Measurements from ENCODE around the gene PI4KA. TPM values are rescaled to one million over a fixed set of nuclear protein-coding genes. Genes with fewer than 3 reads are reported as not detected.

The PI4KA gene
- polyA plus RNA-seq, 1 donor from 2014 or later = 42.2 TPM

DNA sequence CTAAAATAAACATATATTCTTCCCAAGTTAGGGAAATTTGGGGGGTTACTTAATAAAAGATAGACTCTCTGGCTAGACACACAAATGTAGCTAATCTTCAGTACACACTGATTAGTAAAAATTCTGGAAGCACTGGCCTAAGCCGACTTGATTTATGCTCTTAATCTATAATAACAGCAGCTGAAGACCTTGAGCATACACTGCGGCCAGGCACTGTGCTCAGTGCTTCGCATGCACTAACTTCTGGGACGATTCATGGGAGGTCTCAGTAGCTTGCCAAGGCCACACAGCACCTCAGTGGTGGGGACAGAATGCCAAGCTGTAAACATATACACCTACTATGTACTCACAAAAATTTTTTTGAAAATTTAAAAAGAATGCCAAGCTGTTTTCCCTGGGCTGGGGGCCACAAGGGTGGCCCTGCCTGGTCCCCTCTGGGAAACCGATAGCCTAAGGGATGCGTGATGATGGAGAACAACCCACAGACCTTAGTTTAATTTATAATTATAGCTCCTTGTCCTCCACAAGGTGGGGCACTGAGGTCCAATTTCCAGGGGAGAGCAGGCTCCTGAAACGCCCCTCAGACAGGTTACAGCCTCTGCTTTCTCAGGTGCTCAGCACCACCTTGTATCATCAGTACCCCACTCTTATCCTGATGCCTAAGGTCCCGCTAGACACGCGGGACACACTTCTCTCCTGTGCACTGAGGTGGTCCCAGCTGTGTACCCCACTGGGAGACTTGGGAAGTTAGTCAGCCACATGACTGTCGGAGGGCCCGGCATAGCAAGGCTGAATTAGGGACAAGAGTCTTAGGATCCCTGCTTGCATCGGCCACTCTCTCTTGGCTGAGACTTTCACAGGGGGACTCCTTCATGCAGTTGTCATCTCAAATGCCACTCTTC is 64.6 kb downstream of the PI4KA start:
- Histone ChIP-seq H4K20me1 (ENCODE audit: insufficient read depth) (no peaks in the 10 kb centered on the region), H3K9me2 (ENCODE audit: insufficient read depth, low read length) (no peaks in the 10 kb centered on the region), H3K36me3 (ENCODE audit: insufficient read depth, low read length) (no peaks in the 10 kb centered on the region), H3K9me3 (ENCODE audit: low read length) (no peaks in the 10 kb centered on the region), H3K79me2 (replicated peaks; ENCODE audit: insufficient read depth, low read length) (no peaks in the 10 kb centered on the region), H3K27me3 (ENCODE audit: insufficient read depth, low read depth, low read length) (no peaks in the 10 kb centered on the region), H3K4me2 (ENCODE audit: low read length) (no peak overlapping the region), H3F3A (ENCODE audit: insufficient read depth, low read length, poor library complexity, severe bottlenecking) (no peaks in the 10 kb centered on the region), H3K9ac (ENCODE audit: low read length) (no peak overlapping the region), H3K27ac (ENCODE audit: low read length) (no peak overlapping the region), H3K4me3 (ENCODE audit: low read length) (no peak overlapping the region), H2AFZ (ENCODE audit: low read depth, low read length) (no peak overlapping the region)
- no peak for TF ChIP-seq EZH2 (IDR thresholded peaks at IDR 0.05; ENCODE audit: borderline replicate concordance, insufficient read depth, low read length, poor library complexity, severe bottlenecking)

DNA sequence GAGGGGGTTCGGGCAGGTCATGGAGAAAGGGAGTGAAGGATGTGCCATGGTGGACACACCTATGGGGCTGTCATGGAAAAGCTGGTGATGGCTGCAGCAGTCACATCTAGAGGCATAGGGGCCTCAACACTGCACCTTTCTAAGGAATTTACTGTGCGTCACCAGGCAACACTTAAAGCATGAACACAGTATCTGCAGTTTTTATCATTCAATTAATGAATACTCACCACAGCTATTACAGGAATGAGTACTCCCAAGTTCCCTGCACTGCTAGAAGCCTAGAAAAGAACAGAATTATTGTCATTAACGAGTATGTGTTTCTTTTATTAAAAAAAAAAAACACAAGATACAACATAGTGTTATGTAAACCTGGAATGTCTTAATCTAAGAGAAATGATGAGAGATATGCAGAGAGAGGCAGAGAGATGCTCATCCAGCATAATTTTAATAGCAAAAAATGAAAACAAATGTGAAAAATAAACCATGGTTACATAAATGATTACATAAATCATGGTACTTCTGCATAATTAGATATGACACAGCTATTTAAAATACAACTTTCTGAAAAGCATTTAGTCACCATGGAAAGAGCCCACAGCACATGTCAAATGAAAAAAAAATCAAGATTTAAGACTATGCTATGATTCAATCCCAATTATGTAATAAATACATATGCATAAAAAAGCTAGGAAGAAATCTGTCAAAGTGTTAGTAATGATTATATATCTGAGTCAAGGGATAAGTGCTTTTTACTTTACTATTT is 65.5 kb downstream of the PI4KA start:
- Histone ChIP-seq H3K4me2 (ENCODE audit: low read length) (no peak overlapping the region), H4K20me1 (ENCODE audit: insufficient read depth) (no peaks in the 10 kb centered on the region), H3K27ac (ENCODE audit: low read length) (no peak overlapping the region), H3K9ac (ENCODE audit: low read length) (no peak overlapping the region), H3K4me3 (ENCODE audit: low read length) (no peak overlapping the region), H3K9me2 (ENCODE audit: insufficient read depth, low read length) (no peaks in the 10 kb centered on the region), H3K27me3 (ENCODE audit: insufficient read depth, low read depth, low read length) (no peaks in the 10 kb centered on the region), H3K36me3 (ENCODE audit: insufficient read depth, low read length) (no peaks in the 10 kb centered on the region), H3K79me2 (replicated peaks; ENCODE audit: insufficient read depth, low read length) (no peaks in the 10 kb centered on the region), H2AFZ (ENCODE audit: low read depth, low read length) (no peak overlapping the region), H3K9me3 (ENCODE audit: low read length) (no peaks in the 10 kb centered on the region), H3F3A (ENCODE audit: insufficient read depth, low read length, poor library complexity, severe bottlenecking) (no peaks in the 10 kb centered on the region)
- TF ChIP-seq POLR2AphosphoS5 (IDR thresholded peaks at IDR 0.05) (no peak), EP300 (conservative IDR thresholded peaks at IDR 0.05; ENCODE audit: poor library complexity, severe bottlenecking) (no peak), TAF1 (IDR thresholded peaks at IDR 0.05; ENCODE audit: low read depth) (no peak), RAD21 (conservative IDR thresholded peaks at IDR 0.05) (no peak), EZH2 (IDR thresholded peaks at IDR 0.05; ENCODE audit: borderline replicate concordance, insufficient read depth, low read length, poor library complexity, severe bottlenecking) (no peak), SMC3 (conservative IDR thresholded peaks at IDR 0.05; ENCODE audit: poor library complexity) (no peak), MXI1 (conservative IDR thresholded peaks at IDR 0.05; ENCODE audit: poor library complexity, severe bottlenecking) (no peak)
- TF ChIP-seq, protein P1, sequence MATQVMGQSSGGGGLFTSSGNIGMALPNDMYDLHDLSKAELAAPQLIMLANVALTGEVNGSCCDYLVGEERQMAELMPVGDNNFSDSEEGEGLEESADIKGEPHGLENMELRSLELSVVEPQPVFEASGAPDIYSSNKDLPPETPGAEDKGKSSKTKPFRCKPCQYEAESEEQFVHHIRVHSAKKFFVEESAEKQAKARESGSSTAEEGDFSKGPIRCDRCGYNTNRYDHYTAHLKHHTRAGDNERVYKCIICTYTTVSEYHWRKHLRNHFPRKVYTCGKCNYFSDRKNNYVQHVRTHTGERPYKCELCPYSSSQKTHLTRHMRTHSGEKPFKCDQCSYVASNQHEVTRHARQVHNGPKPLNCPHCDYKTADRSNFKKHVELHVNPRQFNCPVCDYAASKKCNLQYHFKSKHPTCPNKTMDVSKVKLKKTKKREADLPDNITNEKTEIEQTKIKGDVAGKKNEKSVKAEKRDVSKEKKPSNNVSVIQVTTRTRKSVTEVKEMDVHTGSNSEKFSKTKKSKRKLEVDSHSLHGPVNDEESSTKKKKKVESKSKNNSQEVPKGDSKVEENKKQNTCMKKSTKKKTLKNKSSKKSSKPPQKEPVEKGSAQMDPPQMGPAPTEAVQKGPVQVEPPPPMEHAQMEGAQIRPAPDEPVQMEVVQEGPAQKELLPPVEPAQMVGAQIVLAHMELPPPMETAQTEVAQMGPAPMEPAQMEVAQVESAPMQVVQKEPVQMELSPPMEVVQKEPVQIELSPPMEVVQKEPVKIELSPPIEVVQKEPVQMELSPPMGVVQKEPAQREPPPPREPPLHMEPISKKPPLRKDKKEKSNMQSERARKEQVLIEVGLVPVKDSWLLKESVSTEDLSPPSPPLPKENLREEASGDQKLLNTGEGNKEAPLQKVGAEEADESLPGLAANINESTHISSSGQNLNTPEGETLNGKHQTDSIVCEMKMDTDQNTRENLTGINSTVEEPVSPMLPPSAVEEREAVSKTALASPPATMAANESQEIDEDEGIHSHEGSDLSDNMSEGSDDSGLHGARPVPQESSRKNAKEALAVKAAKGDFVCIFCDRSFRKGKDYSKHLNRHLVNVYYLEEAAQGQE (IDR thresholded peaks at IDR 0.05; ENCODE audit: borderline replicate concordance) = no peak
- TF ChIP-seq, protein P2, sequence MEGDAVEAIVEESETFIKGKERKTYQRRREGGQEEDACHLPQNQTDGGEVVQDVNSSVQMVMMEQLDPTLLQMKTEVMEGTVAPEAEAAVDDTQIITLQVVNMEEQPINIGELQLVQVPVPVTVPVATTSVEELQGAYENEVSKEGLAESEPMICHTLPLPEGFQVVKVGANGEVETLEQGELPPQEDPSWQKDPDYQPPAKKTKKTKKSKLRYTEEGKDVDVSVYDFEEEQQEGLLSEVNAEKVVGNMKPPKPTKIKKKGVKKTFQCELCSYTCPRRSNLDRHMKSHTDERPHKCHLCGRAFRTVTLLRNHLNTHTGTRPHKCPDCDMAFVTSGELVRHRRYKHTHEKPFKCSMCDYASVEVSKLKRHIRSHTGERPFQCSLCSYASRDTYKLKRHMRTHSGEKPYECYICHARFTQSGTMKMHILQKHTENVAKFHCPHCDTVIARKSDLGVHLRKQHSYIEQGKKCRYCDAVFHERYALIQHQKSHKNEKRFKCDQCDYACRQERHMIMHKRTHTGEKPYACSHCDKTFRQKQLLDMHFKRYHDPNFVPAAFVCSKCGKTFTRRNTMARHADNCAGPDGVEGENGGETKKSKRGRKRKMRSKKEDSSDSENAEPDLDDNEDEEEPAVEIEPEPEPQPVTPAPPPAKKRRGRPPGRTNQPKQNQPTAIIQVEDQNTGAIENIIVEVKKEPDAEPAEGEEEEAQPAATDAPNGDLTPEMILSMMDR (IDR thresholded peaks at IDR 0.05; ENCODE audit: poor library complexity, severe bottlenecking) = no peak
